ENCODE results near the gene PDSS2.
"Not testable (repeated sequence)": the region's sequence is repeated elsewhere in the genome, so short reads cannot be mapped to it uniquely, and the experiment has no call there.

The PDSS2 gene

DNA sequence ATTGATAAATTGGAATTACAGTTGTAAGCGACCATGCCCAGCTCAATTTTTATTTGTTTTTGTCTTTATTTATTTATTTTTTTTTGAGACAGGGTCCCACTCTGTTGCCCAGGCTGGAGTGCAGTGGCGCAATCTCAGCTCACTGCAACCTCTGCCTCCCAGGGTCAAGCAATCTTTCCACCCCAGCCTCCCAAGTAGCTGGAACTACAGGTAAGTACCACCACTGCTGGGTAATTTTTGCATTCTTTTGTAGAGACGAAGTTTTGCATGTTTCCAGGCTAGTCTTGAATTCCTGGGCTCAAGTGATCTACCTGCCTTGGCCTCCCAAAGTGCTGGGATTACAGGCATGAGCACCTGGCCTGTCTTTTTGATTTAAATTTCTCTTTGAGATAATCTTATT lies 323.0 kb downstream of the PDSS2 start:
- not testable (repeated sequence) for H3K4me1 Mint-ChIP-seq; H3K27me3 Mint-ChIP-seq; H3K27ac Mint-ChIP-seq; ATAC-seq; H3K4me3 Mint-ChIP-seq; H3K36me3 Mint-ChIP-seq (ENCODE audit: low read depth); H3K9me3 Mint-ChIP-seq; DNase-seq

DNA sequence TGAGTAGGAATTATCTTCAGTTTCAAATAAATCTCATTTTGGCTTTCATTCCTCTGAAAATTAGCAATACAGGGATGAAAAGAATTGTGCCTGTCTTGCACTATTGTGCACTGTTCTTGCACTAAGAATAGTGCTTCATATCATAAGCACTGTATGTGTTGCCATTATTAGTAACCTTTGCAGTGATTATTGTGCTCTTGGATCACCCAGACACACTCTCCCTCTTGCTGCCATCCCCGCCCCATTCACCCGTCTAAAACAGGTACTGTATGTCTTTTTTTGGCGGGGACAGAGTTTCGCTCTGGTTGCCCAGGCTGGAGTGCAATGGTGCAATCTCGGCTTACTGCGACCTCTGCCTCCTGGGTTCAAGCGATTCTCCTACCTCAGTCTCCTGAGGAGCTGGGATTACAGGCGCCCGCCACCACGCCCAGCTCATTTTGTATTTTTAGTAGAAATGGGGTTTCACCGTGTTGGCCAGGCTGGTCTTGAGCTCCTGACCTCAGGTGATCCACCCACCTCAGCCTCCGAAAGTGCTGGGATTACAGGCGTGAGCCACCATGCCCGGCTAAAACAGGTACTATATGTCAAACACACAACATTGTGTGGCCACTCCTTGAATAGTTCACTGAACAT lies 324.2 kb downstream of the PDSS2 start:
- not testable (repeated sequence) for H3K4me1 Mint-ChIP-seq; H3K36me3 Mint-ChIP-seq (ENCODE audit: low read depth); DNase-seq; ATAC-seq; H3K9me3 Mint-ChIP-seq; H3K27me3 Mint-ChIP-seq; H3K4me3 Mint-ChIP-seq; H3K27ac Mint-ChIP-seq

DNA sequence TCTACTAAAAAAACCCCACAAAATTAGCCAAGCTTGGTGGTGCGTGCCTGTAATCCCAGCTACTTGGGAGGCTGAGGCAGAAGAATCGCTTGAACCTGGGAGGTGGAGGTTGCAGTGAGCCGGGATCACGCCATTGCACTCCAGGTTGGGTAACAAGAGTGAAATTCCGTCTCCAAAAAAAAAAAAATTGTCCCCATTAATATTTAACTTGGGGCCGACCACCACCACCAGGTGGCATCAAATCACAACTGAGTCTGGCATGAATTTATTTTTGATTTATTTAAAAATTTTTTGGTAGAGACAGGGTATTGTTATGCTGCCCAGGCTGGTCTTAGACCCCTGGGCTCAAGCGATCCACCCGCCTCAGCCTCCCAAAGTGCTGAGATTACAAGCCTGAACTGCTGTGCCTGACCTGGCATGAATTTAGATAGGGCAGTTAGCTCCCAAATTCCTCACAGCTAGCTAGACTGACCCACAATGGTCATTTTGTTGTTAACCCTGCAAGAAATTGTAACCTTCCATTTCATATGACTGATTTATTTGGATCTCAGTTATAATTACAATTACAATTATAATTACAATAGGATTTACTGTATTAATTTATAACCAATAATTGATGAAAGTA lies 326.9 kb downstream of the PDSS2 start:
- ATAC-seq, result no peak
- no peak overlapping the region for H3K27ac Mint-ChIP-seq
- H3K9me3 Mint-ChIP-seq, result no peaks in the 10 kb centered on the region
- H3K4me3 Mint-ChIP-seq, result no peak overlapping the region
- H3K36me3 Mint-ChIP-seq (ENCODE audit: low read depth), result no peaks in the 10 kb centered on the region
- H3K4me1 Mint-ChIP-seq, result no peaks in the 10 kb centered on the region
- H3K27me3 Mint-ChIP-seq, result no peaks in the 10 kb centered on the region
- peak; percentile 31 for DNase-seq

DNA sequence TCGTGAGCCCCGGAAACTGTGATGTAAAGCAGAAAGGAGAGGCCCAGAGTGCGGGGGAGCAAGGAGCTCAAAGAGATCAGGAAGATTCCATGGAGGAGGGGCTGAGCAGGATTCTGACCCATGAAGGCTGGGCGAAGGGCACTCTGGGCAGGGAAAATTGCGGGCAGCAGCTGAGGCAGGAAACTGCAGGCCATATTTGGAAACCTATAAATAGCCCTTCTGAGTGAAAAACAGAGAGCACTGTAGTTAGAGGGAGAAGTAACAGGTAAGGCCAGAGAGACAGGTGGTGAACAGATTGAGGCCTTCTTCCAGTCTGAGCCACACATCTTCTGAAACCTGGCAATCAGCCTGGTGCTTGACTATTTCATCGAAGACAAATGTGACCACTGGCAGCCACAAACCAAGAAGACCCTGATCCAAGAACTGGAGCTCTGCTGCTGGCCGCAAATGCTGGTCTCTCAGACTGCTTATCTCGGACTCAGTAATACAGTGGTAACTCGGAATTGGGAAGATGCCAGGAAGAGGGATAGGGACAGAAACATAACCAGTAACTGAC lies 329.9 kb downstream of the PDSS2 start:
- Mint-ChIP-seq H3K4me1 (no peaks in the 10 kb centered on the region), H3K27ac (no peak overlapping the region), H3K36me3 (ENCODE audit: low read depth) (no peaks in the 10 kb centered on the region), H3K27me3 (no peaks in the 10 kb centered on the region), H3K9me3 (no peaks in the 10 kb centered on the region), H3K4me3 (no peak overlapping the region)
- DNase-seq (no peak), ATAC-seq (no peak)

DNA sequence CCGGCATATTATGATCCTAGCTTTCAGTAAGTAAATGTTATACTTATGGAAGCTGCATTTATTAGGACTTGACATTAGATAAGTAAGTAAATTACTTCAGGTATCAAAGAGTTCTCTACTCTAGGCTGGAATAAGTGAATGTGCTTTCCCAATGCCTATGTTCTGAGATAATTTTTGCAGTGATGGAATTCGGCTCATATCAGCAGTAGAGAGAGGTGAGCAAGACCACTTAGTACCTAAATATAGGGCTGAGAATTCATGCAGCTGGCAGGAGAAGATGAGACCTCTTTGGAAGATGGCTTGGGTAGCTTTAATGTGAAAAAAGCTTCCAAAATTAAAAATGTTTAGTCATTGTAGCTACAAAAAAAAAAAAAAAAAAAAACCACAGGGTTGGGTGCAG lies 330.8 kb downstream of the PDSS2 start:
- Mint-ChIP-seq H3K27ac (no peak overlapping the region), H3K27me3 (no peaks in the 10 kb centered on the region), H3K9me3 (no peaks in the 10 kb centered on the region), H3K4me1 (no peaks in the 10 kb centered on the region), H3K36me3 (ENCODE audit: low read depth) (no peaks in the 10 kb centered on the region), H3K4me3 (no peak overlapping the region)
- DNase-seq, result no peak
- ATAC-seq, result no peak

DNA sequence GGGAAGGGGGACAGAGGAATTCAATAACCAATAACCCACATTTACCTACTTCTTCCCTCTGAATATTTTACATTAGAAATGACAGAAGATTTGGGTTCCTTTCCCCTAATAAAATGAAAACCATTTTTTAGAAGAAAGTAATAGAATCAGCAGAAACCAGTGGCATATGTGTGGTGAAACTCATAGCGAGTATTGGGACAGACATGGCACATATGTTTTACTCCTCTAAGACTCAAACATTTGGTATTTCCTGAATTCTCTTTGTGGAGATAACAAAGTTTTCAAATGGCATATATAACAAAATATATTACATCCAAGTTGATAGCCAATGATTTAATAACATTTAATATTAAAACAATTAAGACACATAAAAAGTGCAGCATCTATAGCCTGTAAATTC lies 331.2 kb downstream of the PDSS2 start:
- H3K4me3 Mint-ChIP-seq, result no peak overlapping the region
- no peak overlapping the region for H3K27ac Mint-ChIP-seq
- H3K9me3 Mint-ChIP-seq, result no peaks in the 10 kb centered on the region
- H3K4me1 Mint-ChIP-seq, result no peaks in the 10 kb centered on the region
- no peaks in the 10 kb centered on the region for H3K36me3 Mint-ChIP-seq (ENCODE audit: low read depth)
- no peaks in the 10 kb centered on the region for H3K27me3 Mint-ChIP-seq
- ATAC-seq, result no peak
- DNase-seq, result no peak

DNA sequence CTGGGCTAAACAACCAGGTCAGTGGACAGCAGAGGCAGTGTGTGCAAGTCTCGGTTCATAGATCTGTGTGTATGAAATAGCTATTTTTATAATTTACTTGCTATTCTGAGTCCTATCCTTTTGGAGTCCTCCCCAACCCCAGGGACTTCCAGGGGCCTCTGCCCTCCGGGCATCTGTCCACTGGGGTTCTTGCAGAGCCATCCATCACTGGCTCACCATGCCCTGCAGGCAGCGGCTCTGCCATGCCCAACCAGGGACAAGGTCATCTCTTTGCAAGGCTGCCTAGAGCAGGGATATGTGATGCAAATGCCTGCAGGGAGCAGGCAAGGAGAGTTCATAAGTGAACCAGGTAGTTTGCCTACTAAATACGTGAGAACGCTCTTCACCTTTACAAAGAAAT lies 333.6 kb downstream of the PDSS2 start:
- Mint-ChIP-seq H3K9me3 (no peaks in the 10 kb centered on the region), H3K4me3 (no peak overlapping the region), H3K4me1 (no peaks in the 10 kb centered on the region), H3K36me3 (ENCODE audit: low read depth) (no peaks in the 10 kb centered on the region), H3K27ac (no peak overlapping the region), H3K27me3 (no peaks in the 10 kb centered on the region)
- no peak for ATAC-seq
- DNase-seq, result no peak

DNA sequence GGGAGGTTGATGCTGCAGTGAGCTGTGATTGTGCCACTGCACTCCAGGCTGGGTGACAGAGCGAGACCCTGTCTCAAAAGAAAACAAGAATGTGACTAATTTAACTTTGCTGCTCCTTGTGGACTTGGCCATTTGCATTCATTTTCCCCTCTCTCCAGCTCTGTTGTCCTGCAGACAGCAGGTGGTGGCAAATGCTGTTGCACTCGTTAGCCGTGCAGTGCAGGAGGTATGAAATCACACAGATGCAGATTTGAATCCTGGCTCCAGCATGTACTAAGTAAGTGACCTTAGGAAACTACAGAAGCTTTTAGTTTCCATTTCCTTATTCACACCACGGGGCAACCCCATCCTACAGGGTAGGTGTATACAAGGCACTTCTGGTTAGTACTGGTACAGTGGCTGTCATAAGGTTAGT lies 334.4 kb downstream of the PDSS2 start:
- Mint-ChIP-seq H3K4me3 (no peak overlapping the region), H3K36me3 (ENCODE audit: low read depth) (no peaks in the 10 kb centered on the region), H3K27me3 (no peaks in the 10 kb centered on the region), H3K27ac (no peak overlapping the region), H3K9me3 (no peaks in the 10 kb centered on the region), H3K4me1 (no peaks in the 10 kb centered on the region)
- DNase-seq (no peak), ATAC-seq (peak; percentile 72)

DNA sequence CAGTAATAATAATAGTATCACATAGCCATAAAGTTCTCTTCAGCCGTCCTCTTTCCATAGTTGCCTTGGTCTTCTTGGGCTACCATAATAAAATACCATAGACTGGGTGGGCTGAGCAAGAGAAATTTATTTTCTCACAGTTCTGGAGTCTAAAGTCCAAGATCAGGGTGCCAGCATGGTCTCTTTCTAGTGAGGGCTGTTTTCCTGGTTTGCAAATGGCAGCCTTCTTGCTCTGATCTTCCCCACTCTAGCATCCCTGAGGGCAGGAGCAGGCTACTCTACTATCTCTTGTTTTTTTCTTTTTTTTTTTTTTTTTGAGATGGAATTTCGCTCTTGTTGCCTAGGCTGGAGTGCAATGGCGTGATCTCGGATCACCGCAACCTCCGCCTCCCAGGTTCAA lies 335.9 kb downstream of the PDSS2 start:
- H3K27ac Mint-ChIP-seq, result no peak overlapping the region
- H3K4me1 Mint-ChIP-seq, result no peaks in the 10 kb centered on the region
- H3K27me3 Mint-ChIP-seq, result no peaks in the 10 kb centered on the region
- DNase-seq (no peak), ATAC-seq (no peak)
- no peaks in the 10 kb centered on the region for H3K36me3 Mint-ChIP-seq (ENCODE audit: low read depth)
- H3K9me3 Mint-ChIP-seq, result no peaks in the 10 kb centered on the region
- H3K4me3 Mint-ChIP-seq, result no peak overlapping the region

DNA sequence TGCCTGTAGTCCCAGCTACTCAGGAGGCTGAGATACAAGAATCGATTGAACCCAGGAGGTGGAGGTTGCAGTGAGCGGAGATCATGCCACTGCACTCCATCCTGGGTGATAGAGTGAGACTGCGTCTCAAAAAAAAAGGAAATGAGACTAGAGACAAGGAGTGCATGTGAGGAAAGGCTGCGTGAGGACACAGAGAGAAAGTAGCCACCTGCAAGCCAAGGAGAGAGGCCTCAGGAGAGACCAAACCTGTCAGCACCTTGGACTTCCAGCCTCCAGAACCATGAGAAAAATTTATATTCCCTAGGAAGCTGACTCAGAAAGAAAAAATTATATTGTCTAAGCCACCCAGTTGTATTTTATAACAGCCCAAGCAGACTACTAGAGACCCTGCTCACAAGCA lies 336.6 kb downstream of the PDSS2 start:
- Mint-ChIP-seq H3K36me3 (ENCODE audit: low read depth) (no peaks in the 10 kb centered on the region), H3K27me3 (peaks cover under 1% of the 10 kb centered on the region), H3K27ac (no peak overlapping the region), H3K4me3 (no peak overlapping the region), H3K4me1 (no peaks in the 10 kb centered on the region), H3K9me3 (no peaks in the 10 kb centered on the region)
- ATAC-seq, result no peak
- no peak for DNase-seq

DNA sequence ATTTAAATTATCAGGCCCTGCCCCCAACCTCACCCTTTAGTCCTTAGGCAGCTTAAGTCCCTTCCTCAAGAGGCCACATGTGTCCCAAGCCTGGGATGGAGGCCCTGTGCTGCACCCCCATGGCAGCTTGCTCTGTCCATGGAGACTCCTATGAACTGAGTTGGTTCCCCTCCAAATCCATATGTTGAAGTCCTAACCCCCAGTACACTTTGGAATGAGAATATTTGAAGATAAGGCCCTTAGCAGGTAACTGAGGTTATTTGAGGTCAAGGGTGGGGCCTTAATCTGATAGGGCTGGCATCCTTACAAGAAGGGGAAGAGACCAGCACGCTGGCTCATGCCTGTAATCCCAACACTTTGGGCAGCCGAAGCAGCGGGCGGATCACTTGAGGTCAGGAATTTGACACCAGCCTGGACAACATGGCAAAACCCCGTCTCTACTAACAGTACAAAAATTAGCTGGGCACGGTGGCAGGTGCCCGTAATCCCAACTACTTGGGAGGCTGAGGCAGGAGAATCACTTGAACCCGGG lies 337.3 kb downstream of the PDSS2 start:
- DNase-seq, result no peak
- no peaks in the 10 kb centered on the region for H3K9me3 Mint-ChIP-seq
- H3K27ac Mint-ChIP-seq, result no peak overlapping the region
- H3K27me3 Mint-ChIP-seq, result peaks cover 4% of the 10 kb centered on the region
- H3K4me1 Mint-ChIP-seq, result peaks cover under 1% of the 10 kb centered on the region
- no peaks in the 10 kb centered on the region for H3K36me3 Mint-ChIP-seq (ENCODE audit: low read depth)
- no peak overlapping the region for H3K4me3 Mint-ChIP-seq
- no peak for ATAC-seq

DNA sequence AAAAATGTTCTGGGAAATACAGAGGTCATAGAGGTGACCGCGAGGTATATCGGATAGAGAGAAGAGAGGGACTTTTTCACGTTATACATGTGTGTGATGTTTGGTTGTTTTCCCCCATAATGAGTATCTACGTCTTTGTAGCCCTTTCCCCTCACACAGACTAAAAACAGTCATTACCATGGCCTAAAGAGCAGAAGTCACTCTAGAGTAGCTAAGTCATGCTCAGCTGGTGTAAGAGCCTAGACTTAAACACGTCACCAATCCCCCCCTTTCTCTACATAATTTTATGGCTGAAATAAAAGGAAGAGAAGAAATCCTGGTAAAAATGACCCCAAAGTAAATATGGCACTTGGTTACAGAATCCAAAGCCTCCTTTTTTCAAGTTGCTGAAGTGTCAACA lies 338.1 kb downstream of the PDSS2 start:
- no peak for ATAC-seq
- H3K27me3 Mint-ChIP-seq, result peaks cover 9% of the 10 kb centered on the region
- H3K4me3 Mint-ChIP-seq, result no peak overlapping the region

DNA sequence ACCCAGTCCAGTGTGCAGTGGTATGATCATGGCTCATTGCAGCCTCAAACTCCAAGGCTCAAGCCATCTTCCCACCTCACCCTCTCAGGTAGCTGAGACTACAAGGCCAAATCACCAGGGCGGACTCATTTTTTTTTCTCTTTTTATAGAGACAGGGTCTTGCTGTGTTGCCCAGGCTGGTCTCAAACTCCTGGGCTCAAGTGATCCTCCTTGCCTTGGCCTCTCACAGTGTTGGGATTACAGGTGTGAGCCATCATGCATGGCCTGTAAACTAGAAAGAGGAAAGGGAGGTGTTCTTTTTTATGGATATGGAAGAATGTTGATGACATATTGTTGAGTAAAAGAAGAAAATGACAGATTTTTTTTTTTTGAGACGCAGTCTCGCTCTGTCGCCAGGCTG lies 339.0 kb downstream of the PDSS2 start:
- ATAC-seq (no peak), DNase-seq (no peak)

More for the DNA sequence above, 338.1 kb downstream of the PDSS2 start:
- Mint-ChIP-seq H3K4me1 (peaks cover 8% of the 10 kb centered on the region), H3K27ac (no peak overlapping the region), H3K36me3 (ENCODE audit: low read depth) (no peaks in the 10 kb centered on the region), H3K9me3 (no peaks in the 10 kb centered on the region)
- no peak for DNase-seq

DNA sequence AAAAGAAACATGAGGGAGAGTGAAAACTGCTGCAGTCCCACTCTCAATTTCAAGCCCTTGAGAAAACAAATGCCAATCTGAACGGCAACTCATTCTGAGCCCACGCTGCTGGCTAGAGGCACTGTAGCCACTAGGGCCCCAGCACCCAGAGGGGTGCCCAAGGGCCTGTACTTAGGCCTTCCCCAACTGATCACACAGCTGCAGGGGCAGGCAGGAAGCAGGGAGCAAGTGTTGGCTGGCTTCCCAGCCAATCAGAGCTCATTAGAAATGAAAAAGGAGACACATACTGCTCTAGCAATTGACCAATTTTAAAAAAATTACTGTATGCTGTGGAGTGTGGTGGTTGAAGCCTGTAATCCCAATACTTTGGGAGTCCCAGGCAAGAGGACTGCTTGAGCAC lies 340.4 kb downstream of the PDSS2 start:
- ATAC-seq (no peak), DNase-seq (no peak)
- Mint-ChIP-seq H3K27me3 (peaks cover 12% of the 10 kb centered on the region), H3K36me3 (ENCODE audit: low read depth) (no peaks in the 10 kb centered on the region), H3K4me1 (peaks cover 13% of the 10 kb centered on the region), H3K9me3 (no peaks in the 10 kb centered on the region), H3K27ac (no peak overlapping the region), H3K4me3 (no peak overlapping the region)

More for the DNA sequence above, 339.0 kb downstream of the PDSS2 start:
- Mint-ChIP-seq H3K36me3 (ENCODE audit: low read depth) (no peaks in the 10 kb centered on the region), H3K4me3 (no peak overlapping the region), H3K9me3 (no peaks in the 10 kb centered on the region), H3K27me3 (peaks cover 12% of the 10 kb centered on the region), H3K4me1 (peaks cover 12% of the 10 kb centered on the region), H3K27ac (no peak overlapping the region)

DNA sequence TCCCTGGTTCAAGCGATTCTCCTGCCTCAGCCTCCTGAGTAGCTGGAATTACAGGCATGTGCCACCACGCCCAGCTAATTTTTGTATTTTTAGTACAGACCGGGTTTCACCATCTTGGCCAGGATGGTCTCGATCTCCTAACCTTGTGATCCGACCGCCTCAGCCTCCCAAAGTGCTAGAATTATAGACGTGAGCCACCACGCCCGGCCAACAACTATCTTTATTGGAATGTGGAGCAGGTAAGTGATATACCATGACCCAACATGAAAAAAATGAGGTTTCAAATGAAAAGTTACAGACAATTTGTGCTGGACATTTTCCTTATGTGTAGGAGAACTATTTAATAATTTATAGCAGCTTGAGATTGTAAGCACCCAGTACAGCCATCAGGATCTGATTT lies 340.8 kb downstream of the PDSS2 start:
- ATAC-seq; H3K4me3 Mint-ChIP-seq; H3K36me3 Mint-ChIP-seq (ENCODE audit: low read depth); H3K27ac Mint-ChIP-seq; H3K9me3 Mint-ChIP-seq; DNase-seq: not testable (repeated sequence)
- Mint-ChIP-seq H3K27me3 (peaks cover 12% of the 10 kb centered on the region), H3K4me1 (peaks cover 17% of the 10 kb centered on the region)
